Right lobe of liver (tissue), 4 donors: Measurements from ENCODE around the gene MN1.

Experiments used
- POLR2A ChIP-seq: fragments of 450-650 bp; IDR thresholded peaks from one replicate; pipeline ENCODE4 v1.6.1; 2017; ENCODE audit warnings: antibody characterized with exemption, mild to moderate bottlenecking
- TF ChIP-seq, protein P1 (sequence below), 4 donors: fragments of 200-600 bp in 3 of 4; fragments of 450-650 bp in 1 of 4; IDR thresholded peaks; one replicate each; pipeline versions ENCODE4 v1.5.1 to v1.8.0; 2016 to 2022; ENCODE audit warnings: antibody characterized with exemption in 4 of 4, mild to moderate bottlenecking in 2 of 4
- donor health status: DM: no; HTN: no; CAD: no.
- donor health status: DM: no; HTN: no; CAD: no.
- donor health status: DM: no; HTN: yes; CAD: no.

- TF ChIP-seq, protein P1, sequence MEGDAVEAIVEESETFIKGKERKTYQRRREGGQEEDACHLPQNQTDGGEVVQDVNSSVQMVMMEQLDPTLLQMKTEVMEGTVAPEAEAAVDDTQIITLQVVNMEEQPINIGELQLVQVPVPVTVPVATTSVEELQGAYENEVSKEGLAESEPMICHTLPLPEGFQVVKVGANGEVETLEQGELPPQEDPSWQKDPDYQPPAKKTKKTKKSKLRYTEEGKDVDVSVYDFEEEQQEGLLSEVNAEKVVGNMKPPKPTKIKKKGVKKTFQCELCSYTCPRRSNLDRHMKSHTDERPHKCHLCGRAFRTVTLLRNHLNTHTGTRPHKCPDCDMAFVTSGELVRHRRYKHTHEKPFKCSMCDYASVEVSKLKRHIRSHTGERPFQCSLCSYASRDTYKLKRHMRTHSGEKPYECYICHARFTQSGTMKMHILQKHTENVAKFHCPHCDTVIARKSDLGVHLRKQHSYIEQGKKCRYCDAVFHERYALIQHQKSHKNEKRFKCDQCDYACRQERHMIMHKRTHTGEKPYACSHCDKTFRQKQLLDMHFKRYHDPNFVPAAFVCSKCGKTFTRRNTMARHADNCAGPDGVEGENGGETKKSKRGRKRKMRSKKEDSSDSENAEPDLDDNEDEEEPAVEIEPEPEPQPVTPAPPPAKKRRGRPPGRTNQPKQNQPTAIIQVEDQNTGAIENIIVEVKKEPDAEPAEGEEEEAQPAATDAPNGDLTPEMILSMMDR (IDR thresholded peaks at IDR 0.05), result no peak
- TF ChIP-seq POLR2A, result no peak
Measured at GRCh38 chr22:27840436-27840835, 38.9 kb upstream of the MN1 start.
